ENCODE data around the gene RPL31.

GRCh38 chr2:100964222-100964621 lies 37.9 kb upstream of the RPL31 start:
- TF ChIP-seq CTCF (IDR thresholded peaks at IDR 0.05) (no peak), REST (IDR thresholded peaks at IDR 0.05; ENCODE audit: insufficient read depth in 1 of 2, low read depth in 2 of 2, low read length in 1 of 2) (no peak), SIN3A (IDR thresholded peaks at IDR 0.05; ENCODE audit: borderline replicate concordance, insufficient read depth, low read depth, low read length) (no peak), POLR2AphosphoS5 (IDR thresholded peaks at IDR 0.05; ENCODE audit: low read depth, low read length) (no peak), TCF7L2 (IDR thresholded peaks at IDR 0.05; ENCODE audit: low read depth, low read length) (no peak)

All from Panc1 (cell line).